GDM1 (cell line): ENCODE measurements around the gene MBP.

Experiments
- DNase-seq: peaks from one replicate; lab custom pipeline; 2025; lab: John Stamatoyannopoulos, UW

The MBP gene

GRCh38 chr18:77151033-77151771 is 18.6 kb upstream of the MBP start:
- no peak for DNase-seq

GRCh38 chr18:77150588-77150987 is 18.0 kb upstream of the MBP start:
- DNase-seq: no peak

- DNase-seq: no peak
Observed at GRCh38 chr18:77148289-77148688, 15.7 kb upstream of the MBP start.

- DNase-seq: peak; percentile 28
Observed at GRCh38 chr18:77147418-77147852, 14.9 kb upstream of the MBP start.

GRCh38 chr18:77146249-77147080 is 13.9 kb upstream of the MBP start:
- no peak for DNase-seq

- no peak for DNase-seq
Observed at GRCh38 chr18:77145364-77145901, 12.8 kb upstream of the MBP start.

GRCh38 chr18:77144451-77145118 is 12.0 kb upstream of the MBP start:
- no peak for DNase-seq

- no peak for DNase-seq
Observed at GRCh38 chr18:77144046-77144445, 11.5 kb upstream of the MBP start.

- DNase-seq: no peak
Observed at GRCh38 chr18:77143196-77143595, 10.6 kb upstream of the MBP start.

GRCh38 chr18:77141401-77142118 is 9.0 kb upstream of the MBP start:
- no peak for DNase-seq

- no peak for DNase-seq
Observed at GRCh38 chr18:77140439-77141109, 8.0 kb upstream of the MBP start.

- DNase-seq: no peak
Observed at GRCh38 chr18:77140030-77140429, 7.4 kb upstream of the MBP start.

GRCh38 chr18:77139619-77140018 is 7.0 kb upstream of the MBP start:
- no peak for DNase-seq

GRCh38 chr18:77138270-77138669 is 5.7 kb upstream of the MBP start:
- no peak for DNase-seq

- DNase-seq: no peak
Observed at GRCh38 chr18:77137851-77138250, 5.3 kb upstream of the MBP start.

- DNase-seq: no peak
Observed at GRCh38 chr18:77136871-77137665, 4.5 kb upstream of the MBP start.

GRCh38 chr18:77136076-77136718 is 3.6 kb upstream of the MBP start:
- no peak for DNase-seq

- no peak for DNase-seq
Observed at GRCh38 chr18:77135339-77136075, 2.9 kb upstream of the MBP start.

- DNase-seq: no peak
Observed at GRCh38 chr18:77134611-77135010, 2.0 kb upstream of the MBP start.
